Stimulated activated CD8-positive, alpha-beta memory T cell treated with anti-CD3 and anti-CD28 coated beads, Interleukin-4, amount 100 ng/mL, for 4 hours (primary cell): ENCODE results near the gene CCDC15.
"Not testable (repeated sequence)": the region's sequence is repeated elsewhere in the genome, so short reads cannot be mapped to it uniquely, and the experiment has no call there.

ENCODE experiments used
- DNase-seq, 2 donors: peaks; one replicate each; pipeline ENCODE4 v3.0.0-alpha.2; 2020; ENCODE audit warnings: low read depth in 2 of 2, low spot score in 1 of 2

CCDC15 gene

GRCh38 chr11:124984512-124984854 lies 30.5 kb downstream of the CCDC15 start:
- no peak for DNase-seq

GRCh38 chr11:124987096-124987495 lies 33.1 kb downstream of the CCDC15 start:
- no peak for DNase-seq

- DNase-seq: no peak
Measured at GRCh38 chr11:124988063-124988462, 34.1 kb downstream of the CCDC15 start.

- DNase-seq: no peak
Measured at GRCh38 chr11:125001079-125001778, 47.2 kb downstream of the CCDC15 start.

- no peak for DNase-seq
Measured at GRCh38 chr11:125001849-125002248, 47.8 kb downstream of the CCDC15 start.

GRCh38 chr11:125005491-125005890 lies 51.5 kb downstream of the CCDC15 start:
- DNase-seq: no peak

- DNase-seq: no peak
Measured at GRCh38 chr11:125016413-125016812, 62.4 kb downstream of the CCDC15 start.

GRCh38 chr11:125020342-125020741 lies 66.3 kb downstream of the CCDC15 start:
- no peak for DNase-seq

GRCh38 chr11:125022551-125022950 lies 68.5 kb downstream of the CCDC15 start:
- no peak for DNase-seq

GRCh38 chr11:125025968-125026367 lies 72.0 kb downstream of the CCDC15 start:
- no peak for DNase-seq

- not testable (repeated sequence) for DNase-seq
Measured at GRCh38 chr11:125029431-125029830, 75.4 kb downstream of the CCDC15 start.

GRCh38 chr11:125036933-125037332 lies 82.9 kb downstream of the CCDC15 start:
- no peak for DNase-seq

- DNase-seq: no peak
Measured at GRCh38 chr11:125049164-125049792, 95.3 kb downstream of the CCDC15 start.

- no peak for DNase-seq
Measured at GRCh38 chr11:125052047-125052446, 98.0 kb downstream of the CCDC15 start.

GRCh38 chr11:125053167-125053566 lies 99.2 kb downstream of the CCDC15 start:
- no peak for DNase-seq

GRCh38 chr11:125055107-125055715 lies 101.2 kb downstream of the CCDC15 start:
- no peak for DNase-seq

GRCh38 chr11:125056111-125056510 lies 102.1 kb downstream of the CCDC15 start:
- DNase-seq: not testable (repeated sequence)

- no peak for DNase-seq
Measured at GRCh38 chr11:125056931-125057692, 103.1 kb downstream of the CCDC15 start.

GRCh38 chr11:125057693-125058016 lies 103.7 kb downstream of the CCDC15 start:
- no peak for DNase-seq

- DNase-seq: no peak
Measured at GRCh38 chr11:125061281-125061680, 107.3 kb downstream of the CCDC15 start.

- DNase-seq: no peak
Measured at GRCh38 chr11:125062218-125062930, 108.4 kb downstream of the CCDC15 start.
